ENCODE data around the gene APPBP2.
"Not testable (repeated sequence)": the region's sequence is repeated elsewhere in the genome, so short reads cannot be mapped to it uniquely, and the experiment has no call there.

DNA sequence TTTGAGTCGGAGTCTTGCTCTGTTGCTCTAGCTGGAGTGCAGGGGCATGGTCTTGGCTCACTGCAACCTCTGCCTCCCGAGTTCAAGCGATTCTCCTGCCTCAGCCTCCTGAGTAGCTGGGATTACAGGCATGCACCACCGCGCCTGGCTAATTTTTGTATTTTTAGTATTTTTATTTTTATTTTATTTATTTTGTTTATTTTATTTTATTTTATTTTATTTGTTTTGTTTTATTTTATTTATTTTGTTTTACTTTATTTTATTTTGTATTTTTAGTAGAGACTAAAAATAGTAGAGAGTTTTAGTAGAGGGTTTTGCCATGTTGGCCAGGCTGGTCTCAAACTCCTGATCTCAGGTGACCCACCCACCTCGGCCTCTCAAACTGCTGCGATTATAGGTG, 106.2 kb downstream of the APPBP2 start:
- TF ChIP-seq, protein P1, sequence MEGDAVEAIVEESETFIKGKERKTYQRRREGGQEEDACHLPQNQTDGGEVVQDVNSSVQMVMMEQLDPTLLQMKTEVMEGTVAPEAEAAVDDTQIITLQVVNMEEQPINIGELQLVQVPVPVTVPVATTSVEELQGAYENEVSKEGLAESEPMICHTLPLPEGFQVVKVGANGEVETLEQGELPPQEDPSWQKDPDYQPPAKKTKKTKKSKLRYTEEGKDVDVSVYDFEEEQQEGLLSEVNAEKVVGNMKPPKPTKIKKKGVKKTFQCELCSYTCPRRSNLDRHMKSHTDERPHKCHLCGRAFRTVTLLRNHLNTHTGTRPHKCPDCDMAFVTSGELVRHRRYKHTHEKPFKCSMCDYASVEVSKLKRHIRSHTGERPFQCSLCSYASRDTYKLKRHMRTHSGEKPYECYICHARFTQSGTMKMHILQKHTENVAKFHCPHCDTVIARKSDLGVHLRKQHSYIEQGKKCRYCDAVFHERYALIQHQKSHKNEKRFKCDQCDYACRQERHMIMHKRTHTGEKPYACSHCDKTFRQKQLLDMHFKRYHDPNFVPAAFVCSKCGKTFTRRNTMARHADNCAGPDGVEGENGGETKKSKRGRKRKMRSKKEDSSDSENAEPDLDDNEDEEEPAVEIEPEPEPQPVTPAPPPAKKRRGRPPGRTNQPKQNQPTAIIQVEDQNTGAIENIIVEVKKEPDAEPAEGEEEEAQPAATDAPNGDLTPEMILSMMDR (IDR thresholded peaks at IDR 0.05): not testable (repeated sequence)
- not testable (repeated sequence) for TF ChIP-seq EZH2phosphoT487, EZH2 (IDR thresholded peaks at IDR 0.05)

Measured in neural progenitor cell (in vitro differentiated cells).